NOMO-1 (cell line): ENCODE measurements around the gene METTL17.
"Not testable (repeated sequence)": the region's sequence is repeated elsewhere in the genome, so short reads cannot be mapped to it uniquely, and the experiment has no call there.

ENCODE experiments used
- DNase-seq, 2 experiments: peaks; one replicate each; lab custom pipeline; 2025; ENCODE audit not compliant: unreplicated experiment in 2 of 2; lab: John Stamatoyannopoulos, UW

Gene METTL17

DNA sequence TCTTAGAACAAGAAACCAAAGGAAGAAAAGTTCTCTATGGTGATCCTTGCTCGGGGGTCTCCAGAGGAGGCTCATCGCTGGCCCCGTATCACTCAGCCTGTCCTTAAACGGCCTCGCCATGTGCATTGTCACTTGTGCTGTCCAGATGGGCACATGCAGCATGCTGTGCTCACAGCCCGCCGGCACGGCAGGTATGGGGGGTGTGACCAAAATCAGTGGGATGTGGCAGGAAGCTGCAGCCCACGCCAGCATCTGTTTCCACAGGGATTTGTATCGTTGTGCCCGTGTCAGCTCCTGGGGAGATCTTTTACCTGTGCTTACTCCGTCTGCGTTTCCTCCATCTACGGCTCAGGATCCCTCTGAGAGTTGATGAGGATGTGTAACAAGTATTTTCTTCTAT, 6.7 kb downstream of the METTL17 start:
- no peak for DNase-seq

GRCh38 chr14:20997115-20997514, 7.3 kb downstream of the METTL17 start:
- no peak for DNase-seq

DNA sequence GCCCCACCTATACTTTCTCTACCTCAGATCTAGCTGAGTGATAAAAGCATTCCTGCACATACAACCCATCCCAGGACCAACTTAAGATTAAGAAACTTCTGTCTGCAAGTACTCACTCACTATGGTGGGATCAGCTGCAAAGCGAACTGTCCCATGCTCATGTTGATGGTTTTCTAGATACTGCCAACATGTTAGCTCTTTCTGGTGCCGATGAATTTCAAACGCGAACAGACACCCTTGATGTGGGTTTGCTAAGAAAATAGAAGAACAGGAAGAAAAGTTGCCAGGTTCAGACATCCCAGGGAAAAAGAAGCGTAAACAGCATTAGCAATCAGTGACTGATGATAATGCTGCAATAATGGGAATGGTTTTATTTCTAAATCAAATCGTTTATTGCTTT, 7.8 kb downstream of the METTL17 start:
- DNase-seq = no peak

- DNase-seq = no peak
These were observed 8.4 kb downstream of the METTL17 start for GRCh38 chr14:20998139-20998538.

DNA sequence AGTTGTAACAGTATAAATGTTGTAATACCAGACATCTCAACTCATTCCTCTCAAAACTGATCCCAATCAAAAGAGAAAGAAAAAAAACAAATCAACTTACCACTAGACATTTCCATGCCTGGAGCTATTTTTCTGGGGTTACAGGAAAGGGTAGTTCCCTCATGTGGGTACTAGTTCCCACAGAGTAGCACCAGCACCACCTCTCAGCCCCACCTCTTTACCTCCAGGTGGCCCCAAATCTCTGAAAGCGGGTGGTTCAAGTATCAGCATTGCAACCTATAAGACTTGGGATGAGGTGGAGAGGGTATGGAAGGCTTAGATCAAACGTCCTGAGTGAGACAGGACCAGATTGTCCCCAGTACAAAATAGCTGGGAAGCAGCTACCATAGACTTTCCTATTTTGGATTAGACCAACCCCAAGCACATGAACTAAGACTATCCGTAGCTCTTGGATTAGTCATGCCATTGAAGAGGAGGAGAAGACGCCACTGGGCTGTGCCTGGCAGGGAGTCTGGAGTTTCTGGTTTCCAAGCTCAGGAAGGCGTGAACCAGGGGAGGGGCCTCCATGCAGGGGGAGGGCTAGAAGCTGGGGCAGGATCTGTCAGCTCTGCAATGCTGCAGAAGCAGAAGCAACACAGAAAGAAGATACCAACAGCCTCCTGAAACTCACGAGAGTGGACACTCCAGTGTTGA, 9.0 kb downstream of the METTL17 start, which contains the start of gene SLC39A2:
Gene SLC39A2, plus strand, starts transcription at position 620 of the 693 bp plus-strand sequence. CDS start 154 bp downstream, outside the sequence.
- no peak for DNase-seq

DNA sequence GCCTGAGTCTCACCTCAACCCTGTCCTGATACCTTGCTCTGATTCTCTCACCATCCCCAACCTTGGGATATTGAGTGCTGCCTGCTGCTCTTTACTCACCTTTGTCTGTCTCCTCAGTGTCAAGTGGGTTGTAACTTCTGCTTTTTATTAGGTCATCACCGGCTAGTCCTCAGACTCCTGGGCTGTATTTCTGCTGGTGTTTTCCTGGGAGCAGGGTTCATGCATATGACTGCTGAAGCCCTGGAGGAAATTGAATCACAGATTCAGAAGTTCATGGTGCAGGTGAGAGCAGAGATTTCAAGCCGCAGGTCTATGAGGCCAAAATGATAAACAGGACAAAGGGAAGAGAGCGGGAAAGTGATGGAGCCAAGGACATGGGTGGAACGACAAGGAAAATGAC, 9.8 kb downstream of the METTL17 start:
- DNase-seq = no peak

GRCh38 chr14:21001218-21001617, 11.4 kb downstream of the METTL17 start:
- DNase-seq = no peak

GRCh38 chr14:21003788-21004346, 14.1 kb downstream of the METTL17 start:
- no peak for DNase-seq

- DNase-seq = not testable (repeated sequence)
These were observed 19.9 kb downstream of the METTL17 start for GRCh38 chr14:21009721-21010120.

GRCh38 chr14:21011136-21011535, 21.4 kb downstream of the METTL17 start:
- no peak for DNase-seq

GRCh38 chr14:21014761-21015190, 25.0 kb downstream of the METTL17 start:
- DNase-seq = peak; percentile 30 to 68

- peak; percentile 63 to 88 for DNase-seq
These were observed 25.5 kb downstream of the METTL17 start for GRCh38 chr14:21015312-21015711.

- no peak for DNase-seq
These were observed 26.8 kb downstream of the METTL17 start for GRCh38 chr14:21016413-21017190.

- peak in 1 of 2 experiments; percentile 12 for DNase-seq
These were observed 27.9 kb downstream of the METTL17 start for GRCh38 chr14:21017528-21018245.

- no peak for DNase-seq
These were observed 28.5 kb downstream of the METTL17 start for GRCh38 chr14:21018286-21018685.

DNA sequence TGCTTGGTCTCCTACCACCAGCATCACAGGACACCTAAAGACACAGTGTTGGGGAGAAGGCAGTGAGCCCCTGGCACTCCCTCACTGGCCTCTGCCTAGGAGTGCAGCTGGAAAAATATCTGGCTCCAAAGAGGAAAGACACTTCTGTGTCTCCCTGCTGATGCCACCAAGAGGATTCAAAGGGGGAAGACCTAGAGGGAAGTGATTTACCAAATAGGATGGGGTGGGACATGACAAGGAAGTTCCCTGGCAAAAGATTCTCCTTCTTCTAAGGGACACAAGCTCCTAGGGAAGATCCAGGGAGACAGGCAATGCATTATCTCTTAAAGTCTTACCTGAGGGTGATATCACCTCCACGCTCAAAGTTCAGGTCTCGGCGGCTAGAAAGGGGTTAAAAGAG, 29.0 kb downstream of the METTL17 start:
- DNase-seq = no peak

- DNase-seq = no peak
These were observed 29.6 kb downstream of the METTL17 start for GRCh38 chr14:21019366-21019765.

DNA sequence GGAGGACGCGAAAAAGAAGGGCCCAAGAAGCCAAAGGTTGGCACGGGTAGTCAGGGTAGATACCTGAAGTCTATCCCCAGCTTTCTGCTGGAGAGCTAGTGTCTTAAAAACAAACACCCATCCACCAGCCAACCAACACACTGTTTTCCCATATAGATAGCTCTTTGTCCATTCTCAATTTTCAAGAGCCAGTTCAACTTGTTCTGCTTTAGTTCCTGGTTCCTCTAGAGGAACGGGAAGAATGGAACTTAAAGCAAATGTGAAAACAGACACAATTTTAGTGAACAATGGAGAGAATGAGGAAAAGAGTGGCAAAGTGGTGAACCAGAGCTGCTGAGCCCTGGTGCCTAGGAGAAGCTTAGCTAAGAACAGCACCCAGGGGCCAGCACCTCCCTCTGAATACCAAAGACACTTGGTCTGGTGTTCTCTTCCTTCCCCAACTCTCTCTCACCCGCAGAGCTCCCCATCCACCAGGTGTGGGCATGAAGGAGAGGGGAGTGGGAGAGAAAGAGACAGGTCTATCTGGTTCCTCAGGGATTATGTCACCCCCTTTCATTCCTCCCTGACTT, 31.3 kb downstream of the METTL17 start:
- DNase-seq = no peak

DNA sequence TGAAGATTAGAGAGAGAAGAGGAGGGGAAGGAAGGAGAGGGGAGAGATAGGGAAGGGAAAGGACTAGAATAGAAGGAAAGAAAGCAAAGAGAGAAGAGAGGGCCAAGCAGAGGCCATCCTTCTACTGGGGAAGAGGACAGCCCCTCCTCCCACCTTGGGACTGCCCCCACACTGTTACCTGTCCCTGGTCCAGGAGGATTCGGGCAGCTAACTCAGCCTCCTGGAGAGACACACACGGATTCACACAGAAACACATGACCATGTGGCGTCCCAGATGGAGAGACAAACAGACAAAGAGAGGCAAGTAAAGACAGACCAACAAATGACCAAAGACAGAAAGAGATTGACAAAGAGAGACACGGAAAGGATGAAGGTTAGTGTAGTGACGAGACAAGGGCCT, 32.9 kb downstream of the METTL17 start:
- no peak for DNase-seq

- no peak for DNase-seq
These were observed 33.4 kb downstream of the METTL17 start for GRCh38 chr14:21023174-21023573.
